PC-3 (cell line): ENCODE results near the gene L3HYPDH.

Experiments used
- CTCF ChIP-seq: fragments of 300-600 bp; sonication (generic); conservative IDR thresholded peaks from 2 replicates; pipeline ENCODE4 v1.5.1; 2017; ENCODE audit warnings: antibody characterized with exemption, low read depth, mild to moderate bottlenecking, low read length
- EZH2 ChIP-seq: fragments of 300-600 bp; sonication (generic); IDR thresholded peaks from one replicate; pipeline ENCODE4 v1.6.1; 2017; ENCODE audit warnings: antibody characterized with exemption, mild to moderate bottlenecking, low read length; ENCODE audit not compliant: unreplicated experiment
- EZH2phosphoT487 ChIP-seq: fragments of 300-600 bp; sonication (generic); IDR thresholded peaks from 2 replicates; pipeline ENCODE4 v1.6.1; 2018; ENCODE audit warnings: mild to moderate bottlenecking, antibody characterized with exemption, low read length, borderline replicate concordance

GRCh38 chr14:59480166-59480565 is 4.0 kb downstream of the L3HYPDH start:
- TF ChIP-seq CTCF: no peak
- TF ChIP-seq EZH2: no peak
- no peak for TF ChIP-seq EZH2phosphoT487
